Adrenal gland (tissue), 12 donors: ENCODE data around the gene CIBAR2. TPM values are rescaled to one million over a fixed set of nuclear protein-coding genes. Genes with fewer than 3 reads are reported as not detected.

ENCODE experiments used
- DNase-seq, 7 donors: peaks; one replicate each; pipeline ENCODE4 v3.0.0-alpha.2; 2019 to 2020
- H3K27ac ChIP-seq, 5 donors: fragments of 200-600 bp; sonication (generic) in 4 of 5; 1 replicate in 3 of 5; 2 replicates in 2 of 5; pipeline versions ENCODE4 v1.5.1 to v1.8.0; 2016 to 2020; ENCODE audit warnings: mild to moderate bottlenecking in 1 of 5
- H3K27me3 ChIP-seq: fragments of 200-600 bp; 2 replicates; pipeline ENCODE4 v1.8.0; 2021
- H3K36me3 ChIP-seq, 2 donors: fragments of 200-600 bp; replicated peaks in 1 of 2; 1 replicate in 1 of 2; 2 replicates in 1 of 2; pipeline versions ENCODE4 v1.5.1 to v1.8.0; 2018 to 2022
- H3K4me1 ChIP-seq, 2 donors: fragments of 200-600 bp; replicated peaks in 1 of 2; 1 replicate in 1 of 2; 2 replicates in 1 of 2; pipeline versions ENCODE4 v1.5.1 to v1.8.0; 2018 to 2021
- H3K4me3 ChIP-seq, 4 donors: fragments of 200-600 bp; sonication (generic) in 3 of 4; one replicate each; pipeline ENCODE4 v1.5.1; 2016 to 2018
- H3K9me3 ChIP-seq, 3 donors: fragments of 200-600 bp; sonication (generic) in 1 of 3; replicated peaks in 1 of 3; 1 replicate in 2 of 3; 2 replicates in 1 of 3; pipeline versions ENCODE4 v1.5.1 to v1.8.0; 2016 to 2021
- CTCF ChIP-seq, 6 experiments: fragments of 450-650 bp in 4 of 6; fragments of 200-600 bp in 2 of 6; sonication (generic) in 1 of 6; IDR thresholded peaks; 1 replicate in 5 of 6; 2 replicates in 1 of 6; pipeline versions ENCODE4 v1.5.1 to v1.8.0; 2016 to 2021; ENCODE audit warnings: antibody characterized with exemption in 6 of 6, mild to moderate bottlenecking in 2 of 6, moderate library complexity in 1 of 6
- POLR2A ChIP-seq, 2 donors: fragments of 450-650 bp; IDR thresholded peaks; one replicate each; pipeline ENCODE4 v1.6.1; 2017; ENCODE audit warnings: antibody characterized with exemption in 2 of 2, mild to moderate bottlenecking in 2 of 2, moderate library complexity in 1 of 2
- WGBS, 4 donors: extraction: QIAGEN DNeasy Blood & Tissue Kit in 2 of 4; methylation state at CpG; one replicate each; pipeline versions ENCODE4 v1.1.5 to v1.1.7; 2013 to 2017; 5-methylcytosine and 5-hydroxymethylcytosine counted together
- intact Hi-C, 2 donors: fragments of 100-400 bp; cut with DNase I; formaldehyde crosslinking; loops; one replicate each; pipeline versions ENCODE4 v1.14.1 to v1.15.0; 2022 to 2023
- polyA plus RNA-seq, 3 donors: library from polyadenylated mRNA; stranded (reverse); fragments of 200-250 nt in 2 of 3; fragments of 350-450 nt in 1 of 3; fragmentation: Illumina TruSeq in 1 of 3; extraction: RNeasy Lipid Tissue Mini Kit (QIAGEN cat#74804) in 1 of 3; gene quantifications; one replicate each; pipeline ENCODE4 v1.2.3, GENCODE V29; 2013 to 2014
- total RNA-seq, 9 donors: library from RNA; depleted of rRNA in 4 of 9; stranded (reverse); fragments of >200 nt in 4 of 9; fragments of 120-200 nt in 1 of 9; fragmentation: NEBNext Ultra II Directional in 1 of 9; extraction: Animal tissue kit (Norgen Biotek cat#: 25700) in 1 of 9; gene quantifications; one replicate each; pipeline versions ENCODE4 v1.1.0 to v1.2.4, GENCODE V29; 2013 to 2023
- donor health status: healthy with polysubstance abuse.
- donor health status: Bipolar disorder and iron deficiency.
- donor health status: DM: yes; HTN: yes; CAD: no.
- donor health status: DM: no; HTN: no; CAD: no.
- donor health status: DM: no; HTN: no; CAD: no.
- donor health status: DM: yes; HTN: yes; CAD: no.

Gene CIBAR2
- total and polyA plus RNA-seq, 12 donors = 0.17 to 2.6 (median 0.73) TPM; not detected in 4

- H3K36me3 ChIP-seq = no peaks in the 10 kb centered on the region
- DNase-seq = no peak
- H3K4me1 ChIP-seq = no peaks in the 10 kb centered on the region
- intact Hi-C loops = loop anchor here in 1 of 2 donors (10.0 kb wide), 1 partner anchor 145 kb away; no protein-coding TSS in a partner anchor
- no peaks in the 10 kb centered on the region for H3K27me3 ChIP-seq
- no peak overlapping the region for H3K27ac ChIP-seq
- 94 to 100% (median 97%) methylated on average over 2 to 19 of the region's 19 CpGs for WGBS, 4 donors
- no peak overlapping the region for H3K4me3 ChIP-seq
- H3K9me3 ChIP-seq = no peaks in the 10 kb centered on the region
- TF ChIP-seq CTCF (IDR thresholded peaks at IDR 0.05) = no peak
- no peak for TF ChIP-seq POLR2A (IDR thresholded peaks at IDR 0.05)
These were observed 2.2 kb downstream of the CIBAR2 start for GRCh38 chr16:85110105-85110504.

DNA sequence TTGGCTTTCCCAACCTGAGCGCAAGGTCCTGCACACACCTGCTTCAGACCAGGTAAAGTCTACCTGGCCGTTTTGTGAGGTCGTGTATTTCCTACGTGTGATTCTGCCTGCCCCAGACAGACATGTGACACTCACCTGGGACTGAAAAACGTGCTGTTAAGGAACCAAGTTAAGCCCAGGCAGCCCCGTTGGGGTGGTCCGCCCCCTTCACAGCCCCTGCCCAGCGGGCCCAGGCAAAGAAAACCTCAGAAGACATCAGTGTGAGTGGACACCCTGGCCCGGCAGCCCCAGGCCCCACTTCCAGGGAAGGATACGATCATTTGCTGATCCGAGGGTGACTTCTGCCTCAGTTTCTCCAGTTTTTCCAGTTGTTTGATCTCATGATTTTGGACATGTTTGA is 4.7 kb downstream of the CIBAR2 start:
- no peaks in the 10 kb centered on the region for H3K4me1 ChIP-seq
- no peak overlapping the region for H3K27ac ChIP-seq
- H3K27me3 ChIP-seq = no peaks in the 10 kb centered on the region
- no peak overlapping the region for H3K4me3 ChIP-seq
- intact Hi-C loops = no loop called here
- no peaks in the 10 kb centered on the region for H3K36me3 ChIP-seq
- DNase-seq = no peak
- WGBS, 4 donors = 78 to 85% (median 84%) methylated on average over 11 of the region's 11 CpGs
- no peaks in the 10 kb centered on the region for H3K9me3 ChIP-seq
- TF ChIP-seq POLR2A (IDR thresholded peaks at IDR 0.05) (no peak), CTCF (IDR thresholded peaks at IDR 0.05) (no peak)

GRCh38 chr16:85107083-85107482 is 5.2 kb downstream of the CIBAR2 start:
- intact Hi-C loops = no loop called here
- TF ChIP-seq CTCF (IDR thresholded peaks at IDR 0.05) (no peak), POLR2A (IDR thresholded peaks at IDR 0.05) (no peak)
- Histone ChIP-seq H3K27ac (no peak overlapping the region), H3K4me1 (no peaks in the 10 kb centered on the region), H3K36me3 (no peaks in the 10 kb centered on the region), H3K9me3 (no peaks in the 10 kb centered on the region), H3K27me3 (no peaks in the 10 kb centered on the region), H3K4me3 (no peak overlapping the region)
- no peak for DNase-seq
- 78 to 83% (median 82%) methylated on average over 9 of the region's 9 CpGs for WGBS, 4 donors

DNA sequence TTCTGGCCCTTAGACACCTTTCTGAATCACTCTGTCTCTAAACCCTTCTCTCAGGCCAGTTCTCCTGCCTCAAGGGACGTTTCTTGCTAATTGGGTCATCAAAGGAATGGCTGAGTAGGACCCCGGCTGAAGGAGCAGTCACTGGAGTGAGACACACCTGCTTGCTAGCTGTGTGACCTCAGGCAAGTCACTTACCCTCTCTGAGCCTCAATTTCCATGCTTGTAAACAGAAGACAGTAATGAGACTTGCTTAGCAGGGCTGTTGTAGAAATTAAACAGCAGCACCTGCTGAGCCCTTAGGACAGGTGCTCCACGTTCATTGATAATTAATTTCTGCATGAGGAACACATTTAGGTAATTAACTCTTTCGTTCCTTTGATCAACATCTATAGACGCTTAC is 6.8 kb downstream of the CIBAR2 start:
- no peaks in the 10 kb centered on the region for H3K36me3 ChIP-seq
- no peak overlapping the region for H3K4me3 ChIP-seq
- WGBS, 4 donors = 73 to 87% (median 76%) methylated on average over 4 to 5 of the region's 5 CpGs
- no peak for DNase-seq
- intact Hi-C loops = no loop called here
- no peak for TF ChIP-seq POLR2A (IDR thresholded peaks at IDR 0.05)
- TF ChIP-seq CTCF (IDR thresholded peaks at IDR 0.05) = no peak
- H3K27me3 ChIP-seq = no peaks in the 10 kb centered on the region
- no peaks in the 10 kb centered on the region for H3K9me3 ChIP-seq
- no peak overlapping the region for H3K27ac ChIP-seq
- H3K4me1 ChIP-seq = no peaks in the 10 kb centered on the region
